ENCODE results near the gene NDFIP1. TPM values are rescaled to one million over a fixed set of nuclear protein-coding genes. Genes with fewer than 3 reads are reported as not detected.

The NDFIP1 gene
- total and polyA plus RNA-seq, 2 of the 8 experiments (the other 6 are each of a cell fraction or from before 2014, with no cell fraction given), result 8.8 to 27.1 TPM

DNA sequence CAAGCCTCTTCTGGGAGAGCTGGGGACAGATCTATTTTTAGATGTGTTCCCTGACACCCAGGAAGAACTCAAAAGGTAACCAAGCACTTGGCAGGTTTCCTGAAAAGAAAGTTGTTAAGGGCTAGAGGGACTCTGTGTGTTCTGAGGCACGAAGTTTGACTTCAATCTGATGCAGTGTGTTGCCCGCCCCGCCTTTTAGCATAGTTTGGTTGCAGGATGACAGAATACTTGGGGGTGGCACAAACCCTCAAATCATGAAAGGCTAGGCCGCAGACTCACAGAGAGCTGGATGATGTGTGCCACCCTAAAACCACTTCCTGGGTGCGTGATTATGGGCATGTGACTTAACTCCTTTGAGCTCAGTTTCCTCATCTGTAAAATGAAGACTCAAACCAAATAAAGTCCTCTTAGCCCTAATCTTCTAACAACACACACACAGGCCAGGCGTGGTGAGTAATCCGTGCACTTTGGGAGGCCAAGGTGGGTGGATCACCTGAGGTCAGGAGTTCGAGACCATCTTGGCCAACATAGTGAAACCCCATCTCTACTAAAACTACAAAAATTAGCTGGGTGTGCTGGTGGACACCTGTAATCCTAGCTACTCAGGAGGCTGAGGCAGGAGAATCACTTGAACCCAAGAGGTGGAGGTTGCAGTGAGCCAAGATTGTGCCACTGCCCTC lies 12.8 kb upstream of the NDFIP1 start:
- no peak overlapping the region for H3K4ac ChIP-seq (replicated peaks; ENCODE audit: insufficient read length, low read depth, low read length)
- no peaks in the 10 kb centered on the region for H3K79me1 ChIP-seq (ENCODE audit: low read depth, low read length)
- no peak for FAIRE-seq
- no peak overlapping the region for H2BK120ac ChIP-seq (replicated peaks; ENCODE audit: low read depth, low read length)
- H2BK20ac ChIP-seq (ENCODE audit: low read length), result no peak overlapping the region
- TF ChIP-seq GABPA (IDR thresholded peaks at IDR 0.05; ENCODE audit: borderline replicate concordance, insufficient read depth, low read length) (no peak), SIN3A (conservative IDR thresholded peaks at IDR 0.05 in 1 of 2, IDR thresholded peaks at IDR 0.05 in 1 of 2; ENCODE audit: low read depth in 1 of 2, low read length in 2 of 2) (no peak), TCF12 (IDR thresholded peaks at IDR 0.05; ENCODE audit: low read depth, low read length) (no peak), JUN (IDR thresholded peaks at IDR 0.05; ENCODE audit: low read depth, low read length) (no peak), KDM1A (IDR thresholded peaks at IDR 0.05; ENCODE audit: borderline replicate concordance, low read length) (no peak), ZNF274 (IDR thresholded peaks at IDR 0.05; ENCODE audit: borderline replicate concordance, extremely low read depth, low read length) (no peak)
- no peaks in the 10 kb centered on the region for H3K9me3 ChIP-seq (ENCODE audit: insufficient read depth in 2 of 2, low read depth in 1 of 2, low read length in 1 of 2)
- H2BK15ac ChIP-seq (ENCODE audit: low read length), result no peak overlapping the region
- H3K79me2 ChIP-seq (ENCODE audit: control insufficient read depth in 1 of 2, insufficient read depth in 2 of 2, low read length in 2 of 2), result no peaks in the 10 kb centered on the region
- no peak overlapping the region for H3K9ac ChIP-seq (replicated peaks in 1 of 4; ENCODE audit: extremely low read depth in 1 of 4, low read depth in 3 of 4, low read length in 3 of 4)
- ChIA-PET POLR2A (ENCODE audit: partially characterized antibody) (interaction anchor here (0.7 kb wide), 1 partner anchor 62 kb away, joined by 3 read pairs; no protein-coding TSS in a partner anchor), CTCF (ENCODE audit: partially characterized antibody) (interaction anchor here (1.1 to 1.3 kb wide), 2 partner anchors 9 to 54 kb away, joined by 3 to 5 read pairs; no protein-coding TSS in a partner anchor)
- H3K4me3 ChIP-seq (ENCODE audit: extremely low read depth in 1 of 4, insufficient read depth in 2 of 4, low read depth in 3 of 4, low read length in 4 of 4), result no peak overlapping the region
- no peak overlapping the region for H2AFZ ChIP-seq (ENCODE audit: low read length)
- no peak overlapping the region for H3K23ac ChIP-seq (ENCODE audit: insufficient read length)
- H3K18ac ChIP-seq (ENCODE audit: extremely low read depth, low read length), result no peak overlapping the region
- no peak overlapping the region for H2BK12ac ChIP-seq (ENCODE audit: low read depth, low read length)
- H3K4me1 ChIP-seq (replicated peaks in 1 of 4; ENCODE audit: control insufficient read depth in 3 of 4, insufficient read depth in 4 of 4, low read length in 3 of 4), result peaks cover 0 to 12% (median 5%) of the 10 kb centered on the region in 4 experiments; a peak in 3 of 7 replicates
- no peak overlapping the region for H3K56ac ChIP-seq (replicated peaks; ENCODE audit: insufficient read length, low read depth, low read length)
- H2AK5ac ChIP-seq (ENCODE audit: low read depth, low read length), result no peak overlapping the region
- no peaks in the 10 kb centered on the region for H3K27me3 ChIP-seq (replicated peaks in 1 of 4; ENCODE audit: control insufficient read depth in 3 of 4, extremely low read depth in 1 of 4, insufficient read depth in 3 of 4, low read length in 3 of 4)
- H3K14ac ChIP-seq (ENCODE audit: insufficient read length), result no peak overlapping the region
- no peak overlapping the region for H4K91ac ChIP-seq (replicated peaks; ENCODE audit: insufficient read length, low read length)
- H3K27ac ChIP-seq (ENCODE audit: low read depth, low read length), result no peak overlapping the region
- H2BK5ac ChIP-seq (ENCODE audit: low read depth, low read length), result no peak overlapping the region
- WGBS, 2 experiments (ENCODE audit: extremely low coverage in 1 of 2, insufficient coverage in 1 of 2, insufficient read length in 1 of 2, insufficient replicate concordance in 2 of 2, low coverage in 1 of 2, low lambda C conversion rate in 2 of 2, missing lambda C conversion rate in 1 of 2), result 86% methylated on average over 8 of the region's 8 CpGs; no CpG with 5 or more reads in 1 of the 2 experiments
- no peaks in the 10 kb centered on the region for H3K23me2 ChIP-seq (ENCODE audit: low read depth, low read length)
- no peaks in the 10 kb centered on the region; a peak in 1 of 8 replicates for H3K36me3 ChIP-seq (ENCODE audit: control insufficient read depth in 2 of 4, insufficient read depth in 4 of 4, low read length in 3 of 4)
- no peak overlapping the region for H3K4me2 ChIP-seq (ENCODE audit: insufficient read depth in 1 of 2, low read depth in 2 of 2, low read length in 2 of 2)
- H4K8ac ChIP-seq (ENCODE audit: extremely low read depth, insufficient read depth, low read length), result no peak overlapping the region
- no peaks in the 10 kb centered on the region for H4K20me1 ChIP-seq (replicated peaks in 1 of 2; ENCODE audit: control insufficient read depth in 1 of 2, insufficient read depth in 2 of 2, low read length in 2 of 2)
- DNase-seq (ENCODE audit: low read depth in 1 of 2, low spot score in 2 of 2), result no peak
- H4K5ac ChIP-seq (ENCODE audit: insufficient read length, low read depth, low read length), result no peak overlapping the region
